DMS114 treated with DMSO at 0.1 percent for 48 hours (cell line): ENCODE measurements around the gene PFN2.

Experiments
- DNase-seq: peaks from one replicate; lab custom pipeline; 2025; ENCODE audit not compliant: unreplicated experiment; lab: John Stamatoyannopoulos, UW

Gene PFN2

DNA sequence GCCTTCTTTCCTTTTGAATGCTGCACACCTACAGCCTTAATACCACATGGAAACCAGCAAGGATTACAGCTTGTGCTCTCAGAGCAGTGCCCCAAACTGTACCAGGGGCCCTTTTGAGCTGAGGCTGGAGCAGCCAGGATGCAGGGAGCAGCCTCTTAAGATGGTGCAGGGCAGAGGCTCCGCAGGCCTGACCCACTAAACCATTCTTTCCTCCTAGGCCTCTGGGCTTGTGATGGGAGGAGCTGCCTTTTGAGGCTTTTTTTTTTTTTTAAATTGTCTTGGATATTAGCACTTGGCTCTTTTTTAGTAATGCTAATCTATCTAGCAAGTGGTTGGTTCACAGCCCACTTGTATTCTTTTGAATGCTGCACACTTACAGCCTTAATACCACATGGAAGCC is 37.7 kb downstream of the PFN2 start:
- DNase-seq = no peak

DNA sequence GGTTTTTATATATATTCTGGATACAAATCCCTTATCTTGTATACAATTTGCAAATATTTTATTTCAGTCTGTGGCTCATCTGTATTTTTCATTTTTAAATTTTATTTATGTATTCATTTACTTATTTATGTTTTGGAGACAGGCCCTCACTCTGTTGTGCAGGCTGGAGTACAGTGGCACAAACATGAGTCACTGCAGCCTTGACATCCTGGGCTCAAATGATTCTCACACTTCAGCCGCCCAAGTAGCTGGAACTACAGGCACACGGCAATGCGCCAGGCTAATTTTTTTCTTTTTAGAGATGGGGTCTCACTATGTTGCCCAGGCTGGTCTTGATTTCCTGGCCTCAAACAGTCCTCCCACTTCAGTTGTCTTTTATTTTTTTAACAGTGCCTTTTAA is 50.6 kb downstream of the PFN2 start:
- no peak for DNase-seq

DNA sequence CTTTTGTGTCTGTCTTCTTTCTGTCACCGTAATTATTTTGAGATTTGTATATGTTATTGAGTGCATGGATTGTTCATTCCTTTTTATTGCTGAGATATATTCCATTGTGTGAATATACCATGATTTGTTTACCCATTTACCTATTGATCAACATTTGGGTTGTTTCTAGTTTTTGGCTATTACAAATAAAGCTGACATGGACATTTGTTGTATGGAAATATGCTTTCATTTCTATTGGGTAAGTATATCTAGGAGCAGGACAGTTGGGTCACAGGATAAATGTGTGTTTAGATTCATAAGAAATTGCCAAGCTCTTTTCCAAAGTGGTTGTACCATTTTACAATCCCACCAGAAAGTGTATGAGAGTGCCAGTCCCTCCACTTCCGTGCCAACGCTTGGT is 51.2 kb downstream of the PFN2 start:
- no peak for DNase-seq

DNA sequence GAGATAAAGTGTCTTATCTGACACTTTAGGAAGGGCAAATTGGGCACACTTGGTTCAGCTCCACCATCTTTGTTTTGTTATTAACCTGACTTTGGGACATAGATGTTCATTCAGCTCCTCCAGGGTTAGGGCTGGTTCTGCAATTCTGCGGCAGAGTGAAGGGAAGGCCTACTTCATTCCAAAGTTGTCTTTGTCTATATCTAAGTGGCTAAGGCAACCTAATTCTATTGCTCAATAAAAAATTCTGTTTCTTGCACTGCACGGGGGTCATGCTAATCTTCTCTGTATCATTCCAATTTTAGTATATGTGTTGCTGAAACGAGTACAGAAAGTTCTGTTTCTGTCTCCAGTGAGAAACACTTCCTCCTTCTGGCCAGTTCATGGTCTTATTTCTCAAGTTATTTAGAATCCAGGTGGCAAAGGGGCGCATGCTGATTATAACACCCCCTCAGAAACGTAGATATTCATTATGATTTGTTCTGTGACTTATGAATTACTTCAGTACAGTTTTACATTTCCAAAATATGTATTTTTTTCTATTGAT is 53.5 kb downstream of the PFN2 start:
- no peak for DNase-seq
